Panc1 (cell line): ENCODE measurements around the gene C10orf143. TPM values are rescaled to one million over a fixed set of nuclear protein-coding genes. Genes with fewer than 3 reads are reported as not detected.

ENCODE experiments used
- ATAC-seq: fragments of 200-7000 bp; cut with Tn5 transposase; 2 replicates; pipeline ENCODE4 v1.9.1; 2020; ENCODE audit warnings: mild to moderate bottlenecking, moderate library complexity
- BruUV-seq: library from RNA; stranded (reverse); fragments of 400-500 nt; replicated peaks from 2 replicates; lab custom pipeline; 2021; lab: Mats Ljungman, UMichigan
- CTCF ChIA-PET: fragments of 300-600 bp; sonication (Branson Sonifier 250); formaldehyde crosslinking; loops from one replicate; lab custom pipeline; 2022; ENCODE audit warnings: antibody characterized with exemption; lab: Charles Lee
- POLR2A ChIA-PET: fragments of 300-600 bp; sonication (Branson Sonifier 250); formaldehyde crosslinking; loops from one replicate; lab custom pipeline; 2022; ENCODE audit warnings: antibody characterized with exemption; lab: Charles Lee
- DNase-seq: peaks from one replicate; pipeline ENCODE4 v3.0.0-alpha.2; 2010; ENCODE audit warnings: low read depth, low spot score
- H3K27ac ChIP-seq: 2 replicates; pipeline ENCODE4 v1.5.1; 2011; ENCODE audit warnings: mild to moderate bottlenecking, low read length, inconsistent platforms
- H3K27me3 ChIP-seq: fragments of 200-500 bp; sonication (Bioruptor generic); 2 replicates; pipeline ENCODE4 v1.6.0; 2014; ENCODE audit warnings: low read length, inconsistent platforms; ENCODE audit not compliant: control insufficient read depth, insufficient read depth
- H3K36me3 ChIP-seq: fragments of 200-500 bp; sonication (Bioruptor generic); 2 replicates; pipeline ENCODE4 v1.5.1; 2014; ENCODE audit warnings: inconsistent platforms, mild to moderate bottlenecking, low read length, moderate library complexity; ENCODE audit not compliant: control insufficient read depth, insufficient read depth
- H3K4me1 ChIP-seq: 2 replicates; pipeline ENCODE4 v1.5.1; 2011; ENCODE audit warnings: inconsistent platforms, mild to moderate bottlenecking, low read length, moderate library complexity; ENCODE audit not compliant: control insufficient read depth, insufficient read depth
- H3K4me3 ChIP-seq, 2 experiments: 2 replicates each; pipeline ENCODE4 v1.5.1; 2011 to 2012; ENCODE audit warnings: low read depth in 2 of 2, low read length in 2 of 2, mild to moderate bottlenecking in 2 of 2, inconsistent platforms in 1 of 2, moderate library complexity in 1 of 2
- H3K9me3 ChIP-seq: fragments of 200-500 bp; sonication (Bioruptor generic); 2 replicates; pipeline ENCODE4 v1.5.1; 2014; ENCODE audit warnings: low read depth, mild to moderate bottlenecking, inconsistent platforms, low read length, moderate library complexity; ENCODE audit not compliant: control insufficient read depth, insufficient read depth
- POLR2AphosphoS5 ChIP-seq: IDR thresholded peaks from 2 replicates; pipeline ENCODE4 v1.6.1; 2012; ENCODE audit warnings: mild to moderate bottlenecking, low read depth, low read length, moderate library complexity
- SIN3A ChIP-seq: IDR thresholded peaks from 2 replicates; pipeline ENCODE4 v1.6.1; 2012; ENCODE audit warnings: low read depth, mild to moderate bottlenecking, low read length, moderate library complexity, borderline replicate concordance; ENCODE audit not compliant: insufficient read depth
- TCF7L2 ChIP-seq: IDR thresholded peaks from 2 replicates; pipeline ENCODE4 v1.6.1; 2011; ENCODE audit warnings: mild to moderate bottlenecking, low read depth, low read length, inconsistent platforms
- in situ Hi-C: cut with HindIII; loops from 2 replicates; pipeline ENCODE4 v1.10.0; 2016; ENCODE audit warnings: low sequenced_read_pairs, low pct_unique_long_range_greater_than_20kb
- intact Hi-C: fragments of 100-400 bp; cut with micrococcal nuclease; formaldehyde crosslinking; loops from one replicate; pipeline ENCODE4 v1.10.0; 2022; ENCODE audit not compliant: unreplicated experiment
- total RNA-seq: library from RNA; stranded (reverse); gene quantifications from one replicate; pipeline ENCODE4 v1.2.1, GENCODE V29; 2021; ENCODE audit not compliant: unreplicated experiment
- TF ChIP-seq, protein P1 (sequence below), 2 experiments: IDR thresholded peaks; 2 replicates each; pipeline ENCODE4 v1.6.1; 2011 to 2012; ENCODE audit warnings: low read depth in 2 of 2, control low read depth in 1 of 2, low read length in 1 of 2, mild to moderate bottlenecking in 1 of 2, moderate library complexity in 1 of 2; ENCODE audit not compliant: insufficient read depth in 1 of 2
- TF ChIP-seq, protein P2 (sequence below): fragments of 450-650 bp; IDR thresholded peaks from 2 replicates; pipeline ENCODE4 v1.5.1; 2017; ENCODE audit warnings: mild to moderate bottlenecking

The C10orf143 gene
- total RNA-seq, 1 experiment from 2014 or later = 1.0 TPM

DNA sequence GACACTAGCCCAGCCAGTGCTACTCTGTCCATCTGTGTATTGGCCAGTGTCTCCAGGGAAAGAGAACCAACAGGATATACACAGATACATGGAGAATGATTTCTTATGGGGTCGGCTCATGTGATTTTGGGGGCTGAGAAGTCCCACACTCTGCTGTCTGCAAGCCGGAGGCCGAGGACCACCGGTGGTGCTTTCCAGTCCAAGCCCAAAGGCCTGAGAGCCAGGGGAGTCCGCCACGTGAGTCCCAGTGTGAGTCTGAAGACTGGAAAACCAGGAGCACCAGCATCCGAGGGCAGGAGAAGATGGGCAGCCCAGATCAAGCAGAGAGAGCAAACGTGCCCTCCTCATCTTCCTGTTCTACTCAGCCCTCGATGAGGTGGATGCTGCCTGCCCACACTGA, 71.5 kb downstream of the C10orf143 start:
- H3K27me3 ChIP-seq = peaks cover 12% of the 10 kb centered on the region
- in situ Hi-C loops = no loop called here
- POLR2A ChIA-PET = no interaction called here

DNA sequence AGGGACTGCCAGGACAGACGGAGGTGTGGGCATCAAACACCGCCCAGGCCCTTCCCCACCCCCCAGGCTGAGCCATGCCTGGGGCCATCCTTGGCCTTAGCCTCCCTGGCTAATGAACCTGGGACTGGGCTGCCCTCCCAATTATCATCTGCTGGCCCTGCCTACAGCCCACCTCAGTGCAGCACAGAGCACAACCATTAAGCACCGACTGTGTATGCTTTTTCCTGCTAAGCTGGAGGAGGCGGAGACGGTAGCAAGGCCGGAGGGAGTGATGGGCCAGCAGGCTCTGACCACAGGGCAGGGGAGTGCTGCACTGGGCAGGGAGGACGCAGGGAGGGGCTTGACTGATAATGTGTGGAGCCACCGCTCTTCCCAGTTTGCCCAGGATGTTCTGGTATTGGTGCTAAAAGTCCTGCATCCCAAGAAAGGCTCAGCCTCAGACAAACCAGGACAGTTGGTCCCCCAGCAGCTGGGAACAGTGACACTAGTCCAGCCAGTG, 72.0 kb downstream of the C10orf143 start:
- DNase-seq = no peak
- Histone ChIP-seq H3K27ac (no peak overlapping the region), H3K27me3 (peaks cover 14% of the 10 kb centered on the region), H3K9me3 (no peaks in the 10 kb centered on the region), H3K4me3 (no peak overlapping the region), H3K36me3 (no peaks in the 10 kb centered on the region), H3K4me1 (no peaks in the 10 kb centered on the region)
- BruUV-seq = no TSS peak
- intact Hi-C loops (no loop called here), in situ Hi-C loops (no loop called here)
- ChIA-PET POLR2A (no interaction called here), CTCF (no interaction called here)
- ATAC-seq = no peak
- TF ChIP-seq TCF7L2 (no peak), SIN3A (no peak), POLR2AphosphoS5 (no peak)
- TF ChIP-seq, protein P1, sequence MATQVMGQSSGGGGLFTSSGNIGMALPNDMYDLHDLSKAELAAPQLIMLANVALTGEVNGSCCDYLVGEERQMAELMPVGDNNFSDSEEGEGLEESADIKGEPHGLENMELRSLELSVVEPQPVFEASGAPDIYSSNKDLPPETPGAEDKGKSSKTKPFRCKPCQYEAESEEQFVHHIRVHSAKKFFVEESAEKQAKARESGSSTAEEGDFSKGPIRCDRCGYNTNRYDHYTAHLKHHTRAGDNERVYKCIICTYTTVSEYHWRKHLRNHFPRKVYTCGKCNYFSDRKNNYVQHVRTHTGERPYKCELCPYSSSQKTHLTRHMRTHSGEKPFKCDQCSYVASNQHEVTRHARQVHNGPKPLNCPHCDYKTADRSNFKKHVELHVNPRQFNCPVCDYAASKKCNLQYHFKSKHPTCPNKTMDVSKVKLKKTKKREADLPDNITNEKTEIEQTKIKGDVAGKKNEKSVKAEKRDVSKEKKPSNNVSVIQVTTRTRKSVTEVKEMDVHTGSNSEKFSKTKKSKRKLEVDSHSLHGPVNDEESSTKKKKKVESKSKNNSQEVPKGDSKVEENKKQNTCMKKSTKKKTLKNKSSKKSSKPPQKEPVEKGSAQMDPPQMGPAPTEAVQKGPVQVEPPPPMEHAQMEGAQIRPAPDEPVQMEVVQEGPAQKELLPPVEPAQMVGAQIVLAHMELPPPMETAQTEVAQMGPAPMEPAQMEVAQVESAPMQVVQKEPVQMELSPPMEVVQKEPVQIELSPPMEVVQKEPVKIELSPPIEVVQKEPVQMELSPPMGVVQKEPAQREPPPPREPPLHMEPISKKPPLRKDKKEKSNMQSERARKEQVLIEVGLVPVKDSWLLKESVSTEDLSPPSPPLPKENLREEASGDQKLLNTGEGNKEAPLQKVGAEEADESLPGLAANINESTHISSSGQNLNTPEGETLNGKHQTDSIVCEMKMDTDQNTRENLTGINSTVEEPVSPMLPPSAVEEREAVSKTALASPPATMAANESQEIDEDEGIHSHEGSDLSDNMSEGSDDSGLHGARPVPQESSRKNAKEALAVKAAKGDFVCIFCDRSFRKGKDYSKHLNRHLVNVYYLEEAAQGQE (IDR thresholded peaks at IDR 0.05; ENCODE audit: insufficient read depth in 1 of 2, low read depth in 2 of 2, low read length in 1 of 2) = no peak
- TF ChIP-seq, protein P2, sequence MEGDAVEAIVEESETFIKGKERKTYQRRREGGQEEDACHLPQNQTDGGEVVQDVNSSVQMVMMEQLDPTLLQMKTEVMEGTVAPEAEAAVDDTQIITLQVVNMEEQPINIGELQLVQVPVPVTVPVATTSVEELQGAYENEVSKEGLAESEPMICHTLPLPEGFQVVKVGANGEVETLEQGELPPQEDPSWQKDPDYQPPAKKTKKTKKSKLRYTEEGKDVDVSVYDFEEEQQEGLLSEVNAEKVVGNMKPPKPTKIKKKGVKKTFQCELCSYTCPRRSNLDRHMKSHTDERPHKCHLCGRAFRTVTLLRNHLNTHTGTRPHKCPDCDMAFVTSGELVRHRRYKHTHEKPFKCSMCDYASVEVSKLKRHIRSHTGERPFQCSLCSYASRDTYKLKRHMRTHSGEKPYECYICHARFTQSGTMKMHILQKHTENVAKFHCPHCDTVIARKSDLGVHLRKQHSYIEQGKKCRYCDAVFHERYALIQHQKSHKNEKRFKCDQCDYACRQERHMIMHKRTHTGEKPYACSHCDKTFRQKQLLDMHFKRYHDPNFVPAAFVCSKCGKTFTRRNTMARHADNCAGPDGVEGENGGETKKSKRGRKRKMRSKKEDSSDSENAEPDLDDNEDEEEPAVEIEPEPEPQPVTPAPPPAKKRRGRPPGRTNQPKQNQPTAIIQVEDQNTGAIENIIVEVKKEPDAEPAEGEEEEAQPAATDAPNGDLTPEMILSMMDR = no peak

More for the DNA sequence above, 71.5 kb downstream of the C10orf143 start:
- DNase-seq (no peak), ATAC-seq (no peak)
- intact Hi-C loops = no loop called here
- no peak for TF ChIP-seq SIN3A
- TF ChIP-seq TCF7L2 = no peak
- TF ChIP-seq, protein P1 (IDR thresholded peaks at IDR 0.05; ENCODE audit: insufficient read depth in 1 of 2, low read depth in 2 of 2, low read length in 1 of 2) = no peak
- TF ChIP-seq, protein P2 = no peak
- TF ChIP-seq POLR2AphosphoS5 = no peak
- no peak overlapping the region for H3K27ac ChIP-seq
- no peaks in the 10 kb centered on the region for H3K4me1 ChIP-seq
- H3K4me3 ChIP-seq = no peak overlapping the region
- no peaks in the 10 kb centered on the region for H3K36me3 ChIP-seq
- no TSS peak for BruUV-seq
- CTCF ChIA-PET = no interaction called here
- H3K9me3 ChIP-seq = no peaks in the 10 kb centered on the region
